DOHH2 (cell line): Measurements from ENCODE around the gene TBC1D4.

Experiments used
- H3F3A ChIP-seq: fragments of 200-600 bp; sonication (generic), shearing (Covaris generic); 2 replicates; pipeline ENCODE4 v1.6.0; 2016; ENCODE audit warnings: antibody characterized with exemption, mild to moderate bottlenecking; ENCODE audit not compliant: control insufficient read depth, insufficient read depth
- H3K27ac ChIP-seq: fragments of 200-600 bp; sonication (generic); 2 replicates; pipeline ENCODE4 v1.5.1; 2014; ENCODE audit warnings: low read depth, mild to moderate bottlenecking, low read length, moderate library complexity
- H3K27me3 ChIP-seq: fragments of 200-600 bp; sonication (generic); 2 replicates; pipeline ENCODE4 v1.6.1; 2014; ENCODE audit warnings: mild to moderate bottlenecking, low read length, mixed read lengths; ENCODE audit not compliant: control insufficient read depth
- H3K36me3 ChIP-seq: fragments of 200-600 bp; sonication (generic); 2 replicates; pipeline ENCODE4 v1.6.1; 2014; ENCODE audit warnings: mild to moderate bottlenecking, low read length, moderate library complexity, mixed read lengths; ENCODE audit not compliant: control insufficient read depth
- H3K4me1 ChIP-seq: fragments of 200-600 bp; sonication (generic); 2 replicates; pipeline ENCODE4 v1.6.1; 2014; ENCODE audit warnings: mild to moderate bottlenecking, low read length, mixed read lengths; ENCODE audit not compliant: control insufficient read depth
- H3K4me2 ChIP-seq: fragments of 200-600 bp; sonication (generic); 2 replicates; pipeline ENCODE4 v1.6.0; 2014; ENCODE audit warnings: mild to moderate bottlenecking, low read length, moderate library complexity
- H3K4me3 ChIP-seq: fragments of 200-600 bp; sonication (generic); 2 replicates; pipeline ENCODE4 v1.5.1; 2014; ENCODE audit warnings: mild to moderate bottlenecking, low read length, mixed read lengths
- H3K79me2 ChIP-seq: fragments of 200-600 bp; sonication (generic); 2 replicates; pipeline ENCODE4 v1.6.1; 2014; ENCODE audit warnings: mild to moderate bottlenecking, low read length, mixed read lengths; ENCODE audit not compliant: control insufficient read depth
- H3K9me2 ChIP-seq: fragments of 200-600 bp; sonication (generic); replicated peaks from 2 replicates; pipeline ENCODE4 v1.6.1; 2014; ENCODE audit warnings: mild to moderate bottlenecking, low read length, mixed read lengths; ENCODE audit not compliant: control insufficient read depth
- H3K9me3 ChIP-seq: fragments of 200-600 bp; sonication (generic); 2 replicates; pipeline ENCODE4 v1.6.1; 2014; ENCODE audit warnings: antibody characterized with exemption, low read length, mixed read lengths; ENCODE audit not compliant: control insufficient read depth, insufficient read depth
- H4K20me1 ChIP-seq: fragments of 200-600 bp; sonication (generic); 2 replicates; pipeline ENCODE4 v1.6.0; 2014; ENCODE audit warnings: low read depth, mild to moderate bottlenecking, antibody characterized with exemption, low read length, moderate library complexity; ENCODE audit not compliant: control insufficient read depth, insufficient read depth
- CTCF ChIP-seq: fragments of 200-600 bp; sonication (generic); IDR thresholded peaks from one replicate; pipeline ENCODE4 v1.5.1; 2014; ENCODE audit warnings: antibody characterized with exemption, mild to moderate bottlenecking, low read depth, low read length; ENCODE audit not compliant: poor library complexity, severe bottlenecking
- EZH2phosphoT487 ChIP-seq: fragments of 200-600 bp; sonication (generic); IDR thresholded peaks from 2 replicates; pipeline ENCODE4 v1.6.1; 2017; ENCODE audit warnings: borderline replicate concordance, mild to moderate bottlenecking, antibody characterized with exemption, low read length, moderate library complexity, mixed read lengths

Gene TBC1D4

DNA sequence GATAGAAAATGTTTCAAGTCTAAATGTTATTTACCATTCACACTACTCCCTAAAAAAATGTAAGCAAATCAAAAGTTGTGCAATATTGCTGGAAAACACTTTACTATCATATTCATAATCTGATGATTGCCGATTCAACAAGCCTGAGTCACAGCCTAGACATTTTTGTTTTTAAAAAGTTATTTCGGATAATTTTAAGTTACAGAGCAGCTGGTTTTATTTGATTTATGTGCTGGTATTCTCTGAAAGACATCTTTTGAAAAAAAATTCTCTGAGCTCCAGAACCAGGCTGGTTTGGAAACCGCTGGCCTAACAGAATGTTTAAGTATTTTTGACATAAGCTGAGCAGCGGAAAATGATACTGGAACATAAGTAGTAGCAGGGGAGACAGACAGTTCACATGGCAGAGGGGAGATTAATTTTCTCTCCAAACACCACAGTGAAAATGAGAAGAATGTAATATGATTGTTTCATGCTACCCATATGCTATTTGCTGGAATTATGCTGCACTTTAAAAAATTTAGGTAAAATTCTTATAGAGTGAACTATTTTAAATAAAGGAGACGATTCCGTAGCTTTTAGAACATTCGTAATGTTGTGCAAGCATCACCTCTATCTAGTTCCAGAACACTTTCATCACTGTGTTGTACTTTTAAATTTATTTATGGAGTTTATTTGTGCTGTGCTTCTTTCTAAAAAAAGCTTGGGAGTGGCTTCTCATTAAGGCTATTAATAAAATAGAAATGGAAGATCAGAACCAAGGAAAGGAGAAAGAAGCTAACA lies 36.1 kb downstream of the TBC1D4 start:
- H3K27ac ChIP-seq = no peak overlapping the region
- H3K36me3 ChIP-seq = peaks cover 57% of the 10 kb centered on the region
- H3K9me3 ChIP-seq = no peaks in the 10 kb centered on the region
- H3K9me2 ChIP-seq = no peaks in the 10 kb centered on the region
- H3K4me1 ChIP-seq = peaks cover 22% of the 10 kb centered on the region; the same call in 1 of the 2 replicates
- H3K4me2 ChIP-seq = no peak overlapping the region
- H3K4me3 ChIP-seq = no peak overlapping the region
- TF ChIP-seq CTCF (no peak), EZH2phosphoT487 (no peak)
- peaks cover 15% of the 10 kb centered on the region; the same call in 1 of the 2 replicates for H4K20me1 ChIP-seq
- H3K79me2 ChIP-seq = peaks cover 99% of the 10 kb centered on the region
- H3F3A ChIP-seq = no peaks in the 10 kb centered on the region
- no peaks in the 10 kb centered on the region for H3K27me3 ChIP-seq

DNA sequence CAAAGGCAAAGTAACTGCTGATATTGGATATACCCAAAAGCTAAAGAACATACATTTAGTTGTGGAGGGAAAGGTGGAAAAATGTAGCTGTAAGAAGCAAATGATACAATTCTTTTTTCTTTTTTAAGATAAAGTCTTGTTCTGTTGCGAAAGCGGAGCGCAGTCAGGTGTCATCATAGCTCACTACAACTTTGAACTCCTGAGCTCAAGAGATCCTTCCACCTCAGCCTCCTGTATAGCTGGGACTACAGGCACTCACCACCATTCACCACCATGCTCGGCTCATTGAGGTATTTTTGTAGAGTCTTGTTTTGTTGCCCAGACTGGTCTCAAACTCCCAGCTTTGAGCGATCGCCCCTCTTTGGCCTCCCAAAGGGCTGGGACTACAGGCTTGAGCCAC lies 38.0 kb downstream of the TBC1D4 start:
- Histone ChIP-seq H3K4me2 (no peak overlapping the region), H3K79me2 (peaks cover 98% of the 10 kb centered on the region), H3K27ac (no peak overlapping the region), H3K27me3 (no peaks in the 10 kb centered on the region), H3K4me3 (no peak overlapping the region), H3K9me3 (no peaks in the 10 kb centered on the region), H3K36me3 (peaks cover 48% of the 10 kb centered on the region), H3K9me2 (no peaks in the 10 kb centered on the region), H3F3A (no peaks in the 10 kb centered on the region; the same call in 1 of the 2 replicates), H4K20me1 (0 out of 2 replicates have a peak, but pooled peaks cover 9% of the 10 kb centered on the region), H3K4me1 (peaks cover 21% of the 10 kb centered on the region)
- TF ChIP-seq CTCF (no peak), EZH2phosphoT487 (no peak)

DNA sequence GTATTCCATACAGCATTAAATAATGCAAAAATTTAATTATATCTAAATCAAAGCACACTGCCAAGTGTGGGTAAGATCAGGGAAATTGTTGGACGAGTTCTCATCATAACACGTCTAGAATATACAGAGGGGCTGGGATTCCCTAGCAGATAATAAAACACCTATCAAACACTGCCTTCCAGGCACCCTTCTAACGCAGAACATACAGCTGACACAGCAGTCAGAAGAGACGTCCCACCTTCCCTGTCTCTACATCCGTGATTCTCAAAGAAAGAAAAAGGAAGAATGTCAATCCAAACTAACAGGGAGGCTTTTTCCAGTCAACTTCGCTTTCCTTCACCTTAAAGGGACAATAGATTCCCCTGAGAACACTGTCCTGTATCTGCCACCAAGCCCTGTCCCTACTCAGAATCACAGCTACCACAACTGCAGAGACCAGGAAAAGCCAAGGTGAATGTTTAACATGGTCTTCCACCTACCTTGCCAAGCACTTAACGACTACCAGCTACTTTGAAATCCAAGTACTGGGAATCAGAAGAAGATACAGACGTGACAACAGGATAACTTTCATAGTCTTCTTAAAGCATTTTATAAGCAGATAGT lies 38.5 kb downstream of the TBC1D4 start:
- peaks cover 26% of the 10 kb centered on the region for H3K4me1 ChIP-seq
- H3K9me2 ChIP-seq = no peaks in the 10 kb centered on the region
- no peak for TF ChIP-seq CTCF
- no peak for TF ChIP-seq EZH2phosphoT487
- H4K20me1 ChIP-seq = 0 out of 2 replicates have a peak, but pooled peaks cover 9% of the 10 kb centered on the region
- H3K79me2 ChIP-seq = peaks cover 99% of the 10 kb centered on the region
- H3K27ac ChIP-seq = no peak overlapping the region
- H3K27me3 ChIP-seq = no peaks in the 10 kb centered on the region
- no peaks in the 10 kb centered on the region for H3K9me3 ChIP-seq
- peaks cover 53% of the 10 kb centered on the region for H3K36me3 ChIP-seq
- H3F3A ChIP-seq = no peaks in the 10 kb centered on the region; the same call in 1 of the 2 replicates
- H3K4me2 ChIP-seq = no peak overlapping the region
- H3K4me3 ChIP-seq = no peak overlapping the region
